T1000 (cell line): ENCODE results near the gene STK32B.

Experiments used
- DNase-seq: peaks from one replicate; lab custom pipeline; 2025; ENCODE audit warnings: mixed read lengths; lab: John Stamatoyannopoulos, UW

Gene STK32B

GRCh38 chr4:5471206-5471605 lies 419.9 kb downstream of the STK32B start:
- DNase-seq = no peak

GRCh38 chr4:5471691-5472090 lies 420.4 kb downstream of the STK32B start:
- no peak for DNase-seq

- DNase-seq = no peak
These were observed 420.9 kb downstream of the STK32B start for GRCh38 chr4:5472160-5472591.

GRCh38 chr4:5473125-5473524 lies 421.8 kb downstream of the STK32B start:
- no peak for DNase-seq

GRCh38 chr4:5474756-5475155 lies 423.5 kb downstream of the STK32B start:
- DNase-seq = no peak

GRCh38 chr4:5477613-5478012 lies 426.3 kb downstream of the STK32B start:
- DNase-seq = no peak

- no peak for DNase-seq
These were observed 426.9 kb downstream of the STK32B start for GRCh38 chr4:5478169-5478568.

- DNase-seq = no peak
These were observed 427.4 kb downstream of the STK32B start for GRCh38 chr4:5478697-5479096.

GRCh38 chr4:5479518-5480060 lies 428.3 kb downstream of the STK32B start:
- DNase-seq = no peak

GRCh38 chr4:5488413-5488812 lies 437.1 kb downstream of the STK32B start:
- DNase-seq = no peak

GRCh38 chr4:5489260-5489659 lies 438.0 kb downstream of the STK32B start:
- DNase-seq = no peak

GRCh38 chr4:5497489-5497888 lies 446.2 kb downstream of the STK32B start:
- DNase-seq = no peak

- no peak for DNase-seq
These were observed 448.9 kb downstream of the STK32B start for GRCh38 chr4:5500165-5500564.

- no peak for DNase-seq
These were observed 452.2 kb downstream of the STK32B start for GRCh38 chr4:5503336-5503936.

GRCh38 chr4:5504486-5504885 lies 453.2 kb downstream of the STK32B start:
- DNase-seq = no peak

GRCh38 chr4:5510504-5510903 lies 459.2 kb downstream of the STK32B start:
- no peak for DNase-seq

GRCh38 chr4:5511791-5512190 lies 460.5 kb downstream of the STK32B start:
- DNase-seq = no peak

- DNase-seq = no peak
These were observed 464.4 kb downstream of the STK32B start for GRCh38 chr4:5515646-5516045.

- DNase-seq = no peak
These were observed 466.1 kb downstream of the STK32B start for GRCh38 chr4:5517372-5517771.

- DNase-seq = peak; percentile 23
These were observed 473.4 kb downstream of the STK32B start for GRCh38 chr4:5524446-5525299.

- DNase-seq = no peak
These were observed 475.0 kb downstream of the STK32B start for GRCh38 chr4:5526080-5526846.

GRCh38 chr4:5527211-5527610 lies 475.9 kb downstream of the STK32B start:
- no peak for DNase-seq
